ENCODE results near the gene SORBS1.

Gene SORBS1

GRCh38 chr10:95511314-95511713 is 49.9 kb downstream of the SORBS1 start:
- DNase-seq: no peak

- DNase-seq: no peak
These were observed 51.9 kb downstream of the SORBS1 start for GRCh38 chr10:95509251-95509650.

GRCh38 chr10:95508730-95509129 is 52.4 kb downstream of the SORBS1 start:
- DNase-seq: no peak

GRCh38 chr10:95506056-95506737 is 55.0 kb downstream of the SORBS1 start:
- no peak for DNase-seq

GRCh38 chr10:95505641-95506040 is 55.5 kb downstream of the SORBS1 start:
- no peak for DNase-seq

GRCh38 chr10:95505084-95505610 is 56.0 kb downstream of the SORBS1 start:
- no peak for DNase-seq

GRCh38 chr10:95504246-95504691 is 56.9 kb downstream of the SORBS1 start:
- no peak for DNase-seq

- no peak for DNase-seq
These were observed 57.6 kb downstream of the SORBS1 start for GRCh38 chr10:95503526-95503925.

GRCh38 chr10:95503001-95503400 is 58.2 kb downstream of the SORBS1 start:
- no peak for DNase-seq

- no peak for DNase-seq
These were observed 58.8 kb downstream of the SORBS1 start for GRCh38 chr10:95502377-95502776.

- no peak for DNase-seq
These were observed 59.7 kb downstream of the SORBS1 start for GRCh38 chr10:95501203-95502094.

GRCh38 chr10:95500649-95501048 is 60.5 kb downstream of the SORBS1 start:
- DNase-seq: peak; percentile 0

GRCh38 chr10:95500097-95500496 is 61.1 kb downstream of the SORBS1 start:
- no peak for DNase-seq

GRCh38 chr10:95499482-95499989 is 61.6 kb downstream of the SORBS1 start:
- no peak for DNase-seq

- DNase-seq: no peak
These were observed 64.2 kb downstream of the SORBS1 start for GRCh38 chr10:95496951-95497350.

GRCh38 chr10:95496246-95496911 is 64.8 kb downstream of the SORBS1 start:
- no peak for DNase-seq

GRCh38 chr10:95493862-95494261 is 67.3 kb downstream of the SORBS1 start:
- DNase-seq: no peak

GRCh38 chr10:95487994-95488393 is 73.2 kb downstream of the SORBS1 start:
- DNase-seq: no peak

GRCh38 chr10:95485056-95485844 is 75.9 kb downstream of the SORBS1 start:
- DNase-seq: no peak

GRCh38 chr10:95482501-95483233 is 78.5 kb downstream of the SORBS1 start:
- DNase-seq: no peak

GRCh38 chr10:95480901-95481491 is 80.2 kb downstream of the SORBS1 start:
- no peak for DNase-seq

All from NCI-H1105 treated with DMSO at 0.1 percent for 48 hours (cell line).